BJ (cell line): ENCODE measurements around the gene HES5. TPM values are rescaled to one million over a fixed set of nuclear protein-coding genes. Genes with fewer than 3 reads are reported as not detected.

Experiments
- CTCF ChIA-PET: fragments of 350-600 bp; formaldehyde crosslinking; extraction: SDS; loops from one replicate; lab custom pipeline; 2021; ENCODE audit warnings: antibody characterized with exemption, inconsistent platforms; lab: Yijun Ruan, JAX
- POLR2A ChIA-PET: fragments of 300-600 bp; sonication (Branson Sonifier 250); formaldehyde crosslinking; extraction: SDS; loops from one replicate; lab custom pipeline; 2021; ENCODE audit warnings: antibody characterized with exemption; lab: Charles Lee
- DNase-seq: peaks from one replicate; pipeline ENCODE4 v3.0.0-alpha.2; 2011; ENCODE audit warnings: low read depth
- H3K27me3 ChIP-seq: 2 replicates; pipeline ENCODE4 v1.6.0; 2011; ENCODE audit warnings: low read length; ENCODE audit not compliant: control insufficient read depth, insufficient read depth
- H3K36me3 ChIP-seq: 2 replicates; pipeline ENCODE4 v1.5.1; 2011; ENCODE audit warnings: low read length; ENCODE audit not compliant: control insufficient read depth, insufficient read depth
- H3K4me3 ChIP-seq: 2 replicates; pipeline ENCODE4 v1.5.1; 2011; ENCODE audit warnings: low read depth, mild to moderate bottlenecking, control low read depth, low read length
- CTCF ChIP-seq: IDR thresholded peaks from 2 replicates; pipeline ENCODE4 v1.5.1; 2011; ENCODE audit warnings: low read depth, mild to moderate bottlenecking, control low read depth, inconsistent platforms, low read length, moderate library complexity; ENCODE audit not compliant: insufficient read depth
- polyA plus RNA-seq: library from polyadenylated mRNA; depleted of rRNA; stranded (reverse); fragments of >200 nt; gene quantifications from 2 replicates; pipeline ENCODE4 v1.2.3, GENCODE V29; 2011

Gene HES5
- polyA plus RNA-seq, 1 experiment = not detected

GRCh38 chr1:2540816-2541492 lies 10.9 kb upstream of the HES5 start:
- POLR2A ChIA-PET = interaction anchor here (0.7 kb wide), 1 partner anchor 15 kb away, joined by 5 read pairs; the partner anchor contains the start of gene PANK4
- H3K27me3 ChIP-seq = no peaks in the 10 kb centered on the region; the same call in 1 of the 2 replicates
- no peak for TF ChIP-seq CTCF
- CTCF ChIA-PET = interaction anchor here (1.1 kb wide), 1 partner anchor 896 kb away, joined by 4 read pairs; no protein-coding TSS in a partner anchor
- no peak for DNase-seq
- no peak overlapping the region for H3K4me3 ChIP-seq
- H3K36me3 ChIP-seq = no peaks in the 10 kb centered on the region

GRCh38 chr1:2539312-2539907 lies 9.3 kb upstream of the HES5 start:
- peak; percentile 32; the same call in 1 of the 2 replicates for TF ChIP-seq CTCF
- POLR2A ChIA-PET = no interaction called here
- Histone ChIP-seq H3K27me3 (no peaks in the 10 kb centered on the region; the same call in 1 of the 2 replicates), H3K4me3 (no peak overlapping the region), H3K36me3 (no peaks in the 10 kb centered on the region)
- DNase-seq = no peak
- CTCF ChIA-PET = interaction anchor here (1.0 kb wide), 1 partner anchor 125 kb away, joined by 3 read pairs; no protein-coding TSS in a partner anchor

- CTCF ChIA-PET = interaction anchor here (1.0 kb wide), 1 partner anchor 124 kb away, joined by 3 read pairs; no protein-coding TSS in a partner anchor
- POLR2A ChIA-PET = no interaction called here
- no peak for TF ChIP-seq CTCF
- Histone ChIP-seq H3K36me3 (no peaks in the 10 kb centered on the region), H3K4me3 (no peak overlapping the region), H3K27me3 (no peaks in the 10 kb centered on the region; the same call in 1 of the 2 replicates)
- no peak for DNase-seq
Observed at GRCh38 chr1:2538872-2539271, 8.8 kb upstream of the HES5 start.

- no peaks in the 10 kb centered on the region for H3K36me3 ChIP-seq
- H3K27me3 ChIP-seq = no peaks in the 10 kb centered on the region; the same call in 1 of the 2 replicates
- POLR2A ChIA-PET = no interaction called here
- H3K4me3 ChIP-seq = no peak overlapping the region
- DNase-seq = no peak
- CTCF ChIA-PET = no interaction called here
- TF ChIP-seq CTCF = no peak
Observed at GRCh38 chr1:2538376-2538775, 8.3 kb upstream of the HES5 start.

- ChIA-PET POLR2A (no interaction called here), CTCF (no interaction called here)
- no peaks in the 10 kb centered on the region; the same call in 1 of the 2 replicates for H3K27me3 ChIP-seq
- TF ChIP-seq CTCF = no peak
- DNase-seq = no peak
- H3K4me3 ChIP-seq = no peak overlapping the region
- no peaks in the 10 kb centered on the region for H3K36me3 ChIP-seq
Observed at GRCh38 chr1:2537784-2538115, 7.7 kb upstream of the HES5 start.
